ENCODE results near the gene TMEM176B.

TMEM176B gene

DNA sequence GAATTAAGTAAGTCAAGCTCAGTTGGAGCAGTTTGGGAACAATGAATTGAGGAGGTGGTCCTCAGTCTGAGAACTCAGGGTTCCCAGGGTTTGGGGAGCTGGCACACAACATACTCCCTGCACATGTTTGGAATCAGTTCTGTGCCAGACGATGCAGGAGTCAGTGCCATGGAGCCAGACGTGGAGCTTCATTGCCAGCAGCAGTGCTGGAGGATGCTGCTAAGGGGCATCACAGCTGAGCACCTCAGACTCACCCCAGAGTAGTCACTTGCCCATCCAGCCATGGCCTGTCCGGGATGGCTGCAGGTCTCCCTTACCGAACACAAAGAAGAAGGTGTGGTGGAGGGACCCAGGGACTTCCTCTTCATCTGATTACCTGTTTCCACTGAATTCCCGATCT lies 55.1 kb downstream of the TMEM176B start:
- TF ChIP-seq, protein P1, sequence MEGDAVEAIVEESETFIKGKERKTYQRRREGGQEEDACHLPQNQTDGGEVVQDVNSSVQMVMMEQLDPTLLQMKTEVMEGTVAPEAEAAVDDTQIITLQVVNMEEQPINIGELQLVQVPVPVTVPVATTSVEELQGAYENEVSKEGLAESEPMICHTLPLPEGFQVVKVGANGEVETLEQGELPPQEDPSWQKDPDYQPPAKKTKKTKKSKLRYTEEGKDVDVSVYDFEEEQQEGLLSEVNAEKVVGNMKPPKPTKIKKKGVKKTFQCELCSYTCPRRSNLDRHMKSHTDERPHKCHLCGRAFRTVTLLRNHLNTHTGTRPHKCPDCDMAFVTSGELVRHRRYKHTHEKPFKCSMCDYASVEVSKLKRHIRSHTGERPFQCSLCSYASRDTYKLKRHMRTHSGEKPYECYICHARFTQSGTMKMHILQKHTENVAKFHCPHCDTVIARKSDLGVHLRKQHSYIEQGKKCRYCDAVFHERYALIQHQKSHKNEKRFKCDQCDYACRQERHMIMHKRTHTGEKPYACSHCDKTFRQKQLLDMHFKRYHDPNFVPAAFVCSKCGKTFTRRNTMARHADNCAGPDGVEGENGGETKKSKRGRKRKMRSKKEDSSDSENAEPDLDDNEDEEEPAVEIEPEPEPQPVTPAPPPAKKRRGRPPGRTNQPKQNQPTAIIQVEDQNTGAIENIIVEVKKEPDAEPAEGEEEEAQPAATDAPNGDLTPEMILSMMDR (conservative IDR thresholded peaks at IDR 0.05): no peak
- no peak overlapping the region for H3K27ac ChIP-seq

DNA sequence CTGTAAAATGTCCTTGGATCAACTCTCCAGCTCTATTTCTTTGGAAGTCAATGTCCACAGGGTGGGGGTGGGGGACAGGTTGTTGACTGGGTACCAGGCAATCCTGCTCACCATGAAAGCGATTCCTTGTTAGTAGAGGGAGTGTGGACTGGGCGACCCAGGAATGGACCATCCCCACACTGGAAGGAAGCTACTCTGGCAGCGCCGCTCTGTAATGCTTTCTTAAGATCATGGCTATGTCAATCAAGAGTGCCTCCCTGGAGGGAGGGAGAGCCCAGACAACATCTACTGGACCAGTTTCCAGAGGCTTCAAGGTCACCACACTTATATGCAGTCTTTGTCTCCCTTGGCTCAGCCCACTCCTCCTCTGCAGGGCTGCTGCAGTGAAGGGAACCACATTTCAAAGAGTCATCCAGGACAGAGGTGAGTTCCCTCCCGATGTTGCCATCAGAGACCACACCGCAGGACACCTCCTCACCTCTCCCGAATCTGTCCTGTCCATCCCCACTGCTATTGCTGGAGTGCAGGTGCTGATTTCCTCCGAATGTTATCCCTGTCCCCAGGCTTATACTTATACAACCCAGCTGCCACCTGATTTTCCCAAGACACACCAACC lies 56.0 kb downstream of the TMEM176B start:
- no peak overlapping the region for H3K27ac ChIP-seq
- TF ChIP-seq, protein P1 (conservative IDR thresholded peaks at IDR 0.05): no peak

DNA sequence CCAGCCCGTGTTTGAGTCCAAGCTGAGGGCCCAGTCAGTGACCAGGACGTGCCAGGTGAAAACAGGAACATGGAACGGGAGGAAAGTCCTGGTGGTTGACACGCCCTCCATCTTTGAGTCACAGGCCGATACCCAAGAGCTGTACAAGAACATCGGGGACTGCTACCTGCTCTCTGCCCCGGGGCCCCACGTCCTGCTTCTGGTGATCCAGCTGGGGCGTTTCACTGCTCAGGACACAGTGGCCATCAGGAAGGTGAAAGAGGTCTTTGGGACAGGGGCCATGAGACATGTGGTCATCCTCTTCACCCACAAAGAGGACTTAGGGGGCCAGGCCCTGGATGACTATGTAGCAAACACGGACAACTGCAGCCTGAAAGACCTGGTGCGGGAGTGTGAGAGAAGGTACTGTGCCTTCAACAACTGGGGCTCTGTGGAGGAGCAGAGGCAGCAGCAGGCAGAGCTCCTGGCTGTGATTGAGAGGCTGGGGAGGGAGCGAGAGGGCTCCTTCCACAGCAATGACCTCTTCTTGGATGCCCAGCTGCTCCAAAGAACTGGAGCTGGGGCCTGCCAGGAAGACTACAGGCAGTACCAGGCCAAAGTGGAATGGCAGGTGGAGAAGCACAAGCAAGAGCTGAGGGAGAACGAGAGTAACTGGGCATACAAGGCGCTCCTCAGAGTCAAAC lies 57.7 kb downstream of the TMEM176B start:
- H3K27ac ChIP-seq: no peak overlapping the region
- TF ChIP-seq, protein P1 (conservative IDR thresholded peaks at IDR 0.05): no peak

Measured in VCaP (cell line).